T-helper 2 cell treated with Interferon-gamma antibody and Interleukin-4, amounts not matched to agents 5 μg/mL and 100 μg/mL, for 36 hours (primary cell): ENCODE data around the gene LIMS4.
"Not testable (repeated sequence)": the region's sequence is repeated elsewhere in the genome, so short reads cannot be mapped to it uniquely, and the experiment has no call there.

Source experiments
- DNase-seq: peaks from one replicate; pipeline ENCODE4 v3.0.0; 2021; ENCODE audit warnings: low spot score
- H3K27ac Mint-ChIP-seq: one replicate; pipeline ENCODE4 v1.8.0; 2021; ENCODE audit warnings: mild to moderate bottlenecking, mixed read lengths
- H3K27me3 Mint-ChIP-seq: one replicate; pipeline ENCODE4 v1.8.0; 2021; ENCODE audit warnings: low read depth, mixed read lengths
- H3K36me3 Mint-ChIP-seq: one replicate; pipeline ENCODE4 v1.8.0; 2021; ENCODE audit warnings: low read depth, mixed read lengths
- H3K4me1 Mint-ChIP-seq: one replicate; pipeline ENCODE4 v1.8.0; 2021; ENCODE audit warnings: low read depth, mixed read lengths
- H3K4me3 Mint-ChIP-seq: one replicate; pipeline ENCODE4 v1.8.0; 2022; ENCODE audit warnings: mild to moderate bottlenecking, moderate library complexity, mixed read lengths
- H3K9me3 Mint-ChIP-seq: one replicate; pipeline ENCODE4 v1.8.0; 2021; ENCODE audit warnings: mixed read lengths

LIMS4 gene

GRCh38 chr2:110465312-110465711, 7.3 kb downstream of the LIMS4 start:
- H3K4me1 Mint-ChIP-seq, H3K36me3 Mint-ChIP-seq, H3K9me3 Mint-ChIP-seq, H3K27me3 Mint-ChIP-seq, DNase-seq, H3K27ac Mint-ChIP-seq, H3K4me3 Mint-ChIP-seq: not testable (repeated sequence)

GRCh38 chr2:110462458-110462857, 10.2 kb downstream of the LIMS4 start:
- H3K9me3 Mint-ChIP-seq, H3K27ac Mint-ChIP-seq, H3K4me1 Mint-ChIP-seq, H3K27me3 Mint-ChIP-seq, DNase-seq, H3K4me3 Mint-ChIP-seq, H3K36me3 Mint-ChIP-seq: not testable (repeated sequence)

GRCh38 chr2:110460318-110460717, 12.3 kb downstream of the LIMS4 start:
- not testable (repeated sequence) for DNase-seq, H3K4me3 Mint-ChIP-seq, H3K4me1 Mint-ChIP-seq, H3K9me3 Mint-ChIP-seq, H3K27me3 Mint-ChIP-seq, H3K27ac Mint-ChIP-seq, H3K36me3 Mint-ChIP-seq

- H3K36me3 Mint-ChIP-seq, H3K27me3 Mint-ChIP-seq, H3K27ac Mint-ChIP-seq, H3K9me3 Mint-ChIP-seq, H3K4me3 Mint-ChIP-seq, DNase-seq, H3K4me1 Mint-ChIP-seq: not testable (repeated sequence)
Measured at GRCh38 chr2:110457214-110457590, 15.4 kb downstream of the LIMS4 start.

- DNase-seq, H3K4me3 Mint-ChIP-seq, H3K27ac Mint-ChIP-seq, H3K9me3 Mint-ChIP-seq, H3K27me3 Mint-ChIP-seq, H3K36me3 Mint-ChIP-seq, H3K4me1 Mint-ChIP-seq: not testable (repeated sequence)
Measured at GRCh38 chr2:110456291-110457213, 16.1 kb downstream of the LIMS4 start.

DNA sequence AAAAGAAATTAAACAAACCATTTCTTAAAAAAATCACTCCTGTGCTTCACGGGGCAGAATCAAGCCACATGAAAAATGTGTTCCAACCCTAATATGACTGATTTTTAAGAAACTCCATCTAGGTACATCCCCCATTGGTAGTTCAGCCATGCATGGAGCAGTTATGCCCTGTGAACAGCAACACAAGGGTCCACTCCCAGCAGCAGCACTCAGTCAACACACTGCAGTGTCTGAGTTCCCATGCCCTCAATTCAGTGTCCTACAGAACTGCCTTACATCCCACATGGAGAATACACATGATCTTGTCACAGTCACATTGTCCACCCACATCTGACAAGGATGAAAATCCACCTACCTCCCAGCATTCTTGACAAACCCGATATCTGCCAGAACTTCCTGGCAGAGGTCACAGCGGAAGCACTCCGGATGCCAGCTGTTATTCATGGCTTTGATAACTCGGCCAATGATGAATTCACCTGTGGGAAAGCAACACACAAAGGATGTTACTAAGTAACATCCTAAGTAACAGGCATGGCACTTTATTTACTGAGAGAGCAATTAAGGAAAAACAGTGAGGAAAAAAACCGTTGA, 17.4 kb downstream of the LIMS4 start:
- not testable (repeated sequence) for H3K4me3 Mint-ChIP-seq, H3K9me3 Mint-ChIP-seq, H3K4me1 Mint-ChIP-seq, H3K27ac Mint-ChIP-seq, DNase-seq, H3K27me3 Mint-ChIP-seq, H3K36me3 Mint-ChIP-seq

- not testable (repeated sequence) for H3K27me3 Mint-ChIP-seq, DNase-seq, H3K9me3 Mint-ChIP-seq, H3K36me3 Mint-ChIP-seq, H3K4me1 Mint-ChIP-seq, H3K4me3 Mint-ChIP-seq, H3K27ac Mint-ChIP-seq
Measured at GRCh38 chr2:110450951-110451350, 21.7 kb downstream of the LIMS4 start.

- not testable (repeated sequence) for H3K4me3 Mint-ChIP-seq, H3K27me3 Mint-ChIP-seq, H3K4me1 Mint-ChIP-seq, H3K9me3 Mint-ChIP-seq, H3K36me3 Mint-ChIP-seq, DNase-seq, H3K27ac Mint-ChIP-seq
Measured at GRCh38 chr2:110449127-110449947, 23.3 kb downstream of the LIMS4 start.

GRCh38 chr2:110446644-110447043, 26.0 kb downstream of the LIMS4 start:
- DNase-seq, H3K4me3 Mint-ChIP-seq, H3K4me1 Mint-ChIP-seq, H3K27me3 Mint-ChIP-seq, H3K36me3 Mint-ChIP-seq, H3K9me3 Mint-ChIP-seq, H3K27ac Mint-ChIP-seq: not testable (repeated sequence)

GRCh38 chr2:110443305-110444005, 29.2 kb downstream of the LIMS4 start:
- not testable (repeated sequence) for H3K4me3 Mint-ChIP-seq, H3K36me3 Mint-ChIP-seq, H3K9me3 Mint-ChIP-seq, H3K27ac Mint-ChIP-seq, H3K4me1 Mint-ChIP-seq, DNase-seq, H3K27me3 Mint-ChIP-seq

DNA sequence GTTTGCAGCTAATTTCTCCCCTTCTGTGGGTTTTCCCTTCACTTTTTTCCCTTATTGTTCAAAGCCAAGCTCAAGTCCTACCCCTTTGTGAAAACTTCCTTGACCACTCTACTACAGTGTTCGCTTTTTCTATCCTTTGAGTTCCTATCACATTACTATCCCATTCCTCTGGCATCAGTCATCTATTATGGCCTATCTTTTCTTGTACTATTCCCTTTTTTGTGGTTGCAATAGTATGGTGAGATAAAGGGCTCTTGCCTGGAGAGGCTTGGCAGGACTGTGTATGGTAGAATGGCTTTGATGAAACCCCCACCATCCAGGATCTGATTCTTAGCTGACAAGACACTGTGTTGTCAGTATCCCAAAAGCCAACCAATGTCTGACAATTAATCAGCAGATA, 30.7 kb downstream of the LIMS4 start:
- H3K36me3 Mint-ChIP-seq, H3K27me3 Mint-ChIP-seq, H3K27ac Mint-ChIP-seq, H3K9me3 Mint-ChIP-seq, DNase-seq, H3K4me1 Mint-ChIP-seq, H3K4me3 Mint-ChIP-seq: not testable (repeated sequence)

GRCh38 chr2:110434565-110434964, 38.1 kb downstream of the LIMS4 start:
- H3K27ac Mint-ChIP-seq, H3K27me3 Mint-ChIP-seq, H3K9me3 Mint-ChIP-seq, H3K4me1 Mint-ChIP-seq, DNase-seq, H3K36me3 Mint-ChIP-seq, H3K4me3 Mint-ChIP-seq: not testable (repeated sequence)

DNA sequence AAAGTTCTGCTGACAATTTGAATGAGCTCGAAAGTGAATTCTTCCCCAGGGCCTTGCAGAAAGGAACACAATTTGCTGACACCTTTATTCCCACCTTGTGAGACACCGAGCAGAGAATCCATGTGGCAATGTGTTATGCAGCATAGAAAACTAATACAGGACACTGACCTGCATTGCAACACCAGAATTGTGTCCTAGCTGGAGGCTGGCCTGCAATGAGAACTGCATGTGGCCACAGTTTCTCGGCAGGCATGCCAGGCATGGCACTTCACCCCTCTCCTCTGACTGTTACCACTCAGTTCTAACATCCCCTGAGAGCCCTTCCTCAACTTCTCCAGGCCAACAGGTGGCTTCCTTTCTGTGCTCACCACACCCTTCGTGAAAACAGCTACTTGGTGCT, 46.9 kb downstream of the LIMS4 start:
- not testable (repeated sequence) for H3K9me3 Mint-ChIP-seq, DNase-seq, H3K36me3 Mint-ChIP-seq, H3K4me3 Mint-ChIP-seq, H3K27ac Mint-ChIP-seq, H3K4me1 Mint-ChIP-seq, H3K27me3 Mint-ChIP-seq

DNA sequence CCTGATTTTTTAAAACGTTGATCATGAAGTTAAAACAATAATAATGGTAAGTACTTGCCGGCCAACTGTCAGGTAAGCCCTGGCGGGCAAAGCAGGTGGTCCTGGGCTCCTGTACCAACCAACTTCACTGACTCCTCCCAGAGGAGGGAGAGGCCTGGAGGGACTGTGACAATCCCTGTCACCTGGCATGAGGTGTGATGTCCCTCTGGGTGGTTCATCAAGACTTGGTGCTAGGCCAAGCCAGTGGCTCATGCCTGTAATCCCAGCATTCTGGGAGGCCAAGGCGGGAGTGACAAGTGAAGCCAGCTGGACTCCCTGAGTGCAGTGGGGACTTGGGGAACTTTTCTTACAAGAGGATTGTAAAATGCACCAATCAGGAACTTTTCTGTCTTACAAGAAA, 48.2 kb downstream of the LIMS4 start:
- not testable (repeated sequence) for H3K4me1 Mint-ChIP-seq, H3K36me3 Mint-ChIP-seq, H3K4me3 Mint-ChIP-seq, H3K27me3 Mint-ChIP-seq, H3K9me3 Mint-ChIP-seq, H3K27ac Mint-ChIP-seq, DNase-seq
